ENCODE measurements around the gene ZNF638.

ZNF638 gene

DNA sequence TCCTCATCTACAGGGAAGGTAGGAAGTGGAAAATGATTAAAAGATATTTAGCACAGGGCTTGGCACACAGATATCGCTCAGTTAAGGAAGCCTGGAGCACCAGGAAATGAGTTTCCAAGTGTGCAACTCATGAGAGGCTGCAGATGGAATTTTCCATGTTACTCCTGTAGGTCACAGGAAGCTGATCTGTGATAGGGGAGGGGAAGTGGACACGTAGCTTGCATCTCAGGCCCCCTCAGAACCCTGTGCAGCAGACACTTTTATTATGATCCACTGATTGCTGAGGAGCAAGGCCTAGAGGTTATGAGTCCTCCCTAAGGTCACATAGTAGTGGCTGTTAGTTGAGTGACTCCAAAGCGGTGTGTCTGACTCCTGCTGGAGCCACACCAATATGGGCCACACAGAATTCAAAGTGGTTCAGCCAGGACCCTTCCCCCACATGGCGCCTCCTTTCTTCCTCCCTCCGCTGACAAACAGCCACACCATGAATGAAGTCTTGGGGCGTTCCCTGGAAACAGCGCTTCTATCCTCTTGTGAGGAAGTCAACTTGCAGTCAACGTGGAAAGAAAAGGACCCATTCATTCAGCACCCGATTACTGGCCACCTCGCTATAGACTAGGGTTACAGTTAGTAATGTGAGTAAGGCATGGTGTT, 143.3 kb downstream of the ZNF638 start:
- DNase-seq: no peak

DNA sequence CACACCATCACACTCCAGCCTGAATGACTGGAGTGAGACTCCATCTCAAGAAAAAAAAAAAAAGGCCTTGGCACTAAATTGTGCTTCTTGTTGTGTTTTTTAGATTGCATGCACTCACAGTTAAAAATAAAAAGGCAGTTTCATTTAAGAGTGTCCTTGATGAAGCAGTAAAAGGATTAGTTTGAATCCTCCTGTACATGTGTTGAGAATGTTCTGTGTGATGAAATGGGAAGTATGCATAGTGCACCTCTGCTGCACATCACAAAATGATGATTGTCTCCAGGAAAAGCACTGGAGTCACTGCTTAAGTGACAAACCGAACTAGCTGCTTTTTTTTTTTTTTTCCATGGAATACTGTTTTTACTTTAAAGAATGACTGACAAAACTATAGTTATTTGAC, 144.9 kb downstream of the ZNF638 start:
- DNase-seq: no peak

DNA sequence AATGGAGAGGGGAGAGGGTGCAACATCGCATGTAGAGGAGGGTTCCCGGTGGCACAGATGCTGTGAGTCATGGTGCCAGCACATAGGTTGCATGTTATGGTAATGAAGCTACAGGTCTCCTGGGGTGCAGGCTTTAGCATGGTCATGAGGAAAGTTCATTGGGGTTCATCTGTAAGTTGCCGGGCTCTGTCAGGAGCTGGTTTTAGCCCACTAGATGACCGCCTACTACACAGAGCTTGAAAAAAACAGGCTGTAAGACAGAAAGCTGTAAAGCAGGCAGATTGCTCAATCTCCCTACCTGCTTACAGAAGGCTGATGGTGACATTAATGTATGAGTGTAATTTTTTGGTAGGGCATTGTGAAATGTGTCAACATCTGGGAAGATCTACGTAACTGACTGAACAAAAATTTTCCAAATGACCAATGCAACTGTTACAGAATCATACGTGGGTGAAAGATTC, 145.7 kb downstream of the ZNF638 start:
- DNase-seq: no peak

DNA sequence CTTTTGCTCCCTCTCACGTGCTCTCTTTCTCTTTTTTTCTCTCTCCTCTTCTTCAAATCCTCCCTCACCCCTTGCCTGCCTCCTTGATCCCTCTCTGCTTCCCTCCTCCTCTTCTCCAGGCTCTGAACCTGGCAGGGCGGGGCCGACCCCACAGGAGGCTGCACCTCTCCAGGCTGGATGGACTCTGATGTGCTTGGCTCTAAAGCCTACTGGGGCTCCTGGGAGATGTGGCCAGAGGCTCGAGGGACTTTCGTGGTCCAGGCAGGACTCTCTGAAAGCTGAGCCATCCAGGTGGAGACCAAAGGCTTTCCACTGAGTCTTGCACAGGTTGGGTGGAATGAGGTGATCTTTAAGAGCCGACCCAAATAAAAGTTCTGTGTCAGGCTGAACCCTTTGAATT, 147.2 kb downstream of the ZNF638 start:
- no peak for DNase-seq

- no peak for DNase-seq
These were observed 147.7 kb downstream of the ZNF638 start for GRCh38 chr2:71479261-71479660.

GRCh38 chr2:71481111-71481510, 149.5 kb downstream of the ZNF638 start:
- no peak for DNase-seq

- DNase-seq: no peak
These were observed 150.5 kb downstream of the ZNF638 start for GRCh38 chr2:71482055-71482454.

DNA sequence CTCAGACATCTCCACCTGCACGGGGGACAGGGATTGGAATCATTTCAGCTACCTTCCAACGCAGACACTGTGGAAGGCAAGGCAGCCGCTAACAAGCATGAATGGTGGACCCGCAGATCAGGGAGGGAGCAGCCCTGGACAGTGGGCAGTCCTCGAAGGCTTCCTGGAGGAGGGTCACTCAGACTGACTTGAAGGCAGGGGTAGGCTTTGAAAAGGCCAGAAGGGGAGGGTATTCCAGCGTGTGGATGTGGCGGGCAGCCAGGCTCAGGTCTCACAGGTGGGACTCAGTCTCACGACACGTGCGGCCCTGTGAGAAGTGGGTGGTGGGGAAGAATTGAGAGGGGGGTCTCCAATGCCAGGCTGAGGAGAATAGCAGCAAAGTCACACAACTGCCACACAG, 151.7 kb downstream of the ZNF638 start:
- DNase-seq: no peak

DNA sequence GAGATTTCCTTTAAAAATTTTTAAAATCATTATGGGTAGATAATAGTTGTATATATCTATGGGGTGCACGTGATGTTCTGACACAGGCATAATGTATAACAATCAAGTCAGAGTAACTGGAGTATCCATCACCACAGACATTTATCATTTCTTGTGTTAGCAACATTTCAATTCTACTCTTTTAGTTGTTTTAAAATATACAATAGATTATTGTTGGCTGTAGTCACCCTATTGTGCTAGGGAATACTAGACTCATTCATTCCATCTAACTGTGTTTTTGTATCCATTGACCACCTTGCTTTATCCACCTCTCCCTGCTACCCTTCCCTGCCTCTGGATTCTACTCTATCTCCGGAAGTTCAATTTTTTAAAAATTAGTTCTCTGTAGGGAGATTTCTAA, 152.8 kb downstream of the ZNF638 start:
- no peak for DNase-seq

Data from NCI-H69 (cell line).